ENCODE measurements around the gene EGFLAM. TPM values are rescaled to one million over a fixed set of nuclear protein-coding genes. Genes with fewer than 3 reads are reported as not detected.
"Not testable (repeated sequence)": the region's sequence is repeated elsewhere in the genome, so short reads cannot be mapped to it uniquely, and the experiment has no call there.

The EGFLAM gene
- total RNA-seq, 1 experiment from 2014 or later, result 7.4 TPM

- no peak for DNase-seq (ENCODE audit: low read depth)
These were observed 117.1 kb downstream of the EGFLAM start for GRCh38 chr5:38375423-38375822.

GRCh38 chr5:38376404-38376803 is 118.0 kb downstream of the EGFLAM start:
- DNase-seq (ENCODE audit: low read depth), result no peak

GRCh38 chr5:38378579-38378978 is 120.2 kb downstream of the EGFLAM start:
- no peak for DNase-seq (ENCODE audit: low read depth)

GRCh38 chr5:38379350-38379937 is 121.1 kb downstream of the EGFLAM start:
- DNase-seq (ENCODE audit: low read depth), result no peak

- DNase-seq (ENCODE audit: low read depth), result no peak
These were observed 122.2 kb downstream of the EGFLAM start for GRCh38 chr5:38380537-38380936.

GRCh38 chr5:38381361-38381760 is 123.0 kb downstream of the EGFLAM start:
- no peak for DNase-seq (ENCODE audit: low read depth)

- peak; percentile 74 for DNase-seq (ENCODE audit: low read depth)
These were observed 124.5 kb downstream of the EGFLAM start for GRCh38 chr5:38382898-38383297.

- no peak for DNase-seq (ENCODE audit: low read depth)
These were observed 125.3 kb downstream of the EGFLAM start for GRCh38 chr5:38383701-38384100.

- DNase-seq (ENCODE audit: low read depth), result no peak
These were observed 126.0 kb downstream of the EGFLAM start for GRCh38 chr5:38384396-38384795.

GRCh38 chr5:38387161-38387560 is 128.8 kb downstream of the EGFLAM start:
- DNase-seq (ENCODE audit: low read depth), result no peak

- DNase-seq (ENCODE audit: low read depth), result no peak
These were observed 135.3 kb downstream of the EGFLAM start for GRCh38 chr5:38393636-38394035.

GRCh38 chr5:38396766-38397165 is 138.4 kb downstream of the EGFLAM start:
- no peak for DNase-seq (ENCODE audit: low read depth)

GRCh38 chr5:38400365-38400764 is 142.0 kb downstream of the EGFLAM start:
- DNase-seq (ENCODE audit: low read depth), result no peak

- no peak for DNase-seq (ENCODE audit: low read depth)
These were observed 142.8 kb downstream of the EGFLAM start for GRCh38 chr5:38401145-38401544.

GRCh38 chr5:38403406-38403805 is 145.0 kb downstream of the EGFLAM start:
- peak; percentile 46 for DNase-seq (ENCODE audit: low read depth)

- DNase-seq (ENCODE audit: low read depth), result no peak
These were observed 145.7 kb downstream of the EGFLAM start for GRCh38 chr5:38403877-38404635.

GRCh38 chr5:38404667-38405276 is 146.4 kb downstream of the EGFLAM start:
- DNase-seq (ENCODE audit: low read depth), result no peak

GRCh38 chr5:38408446-38409198 is 150.3 kb downstream of the EGFLAM start:
- DNase-seq (ENCODE audit: low read depth), result no peak

- DNase-seq (ENCODE audit: low read depth), result no peak
These were observed 152.1 kb downstream of the EGFLAM start for GRCh38 chr5:38410304-38410990.

- no peak for DNase-seq (ENCODE audit: low read depth)
These were observed 155.3 kb downstream of the EGFLAM start for GRCh38 chr5:38413696-38414095.

- DNase-seq (ENCODE audit: low read depth), result no peak
These were observed 156.0 kb downstream of the EGFLAM start for GRCh38 chr5:38414348-38414747.

- DNase-seq (ENCODE audit: low read depth), result not testable (repeated sequence)
These were observed 157.4 kb downstream of the EGFLAM start for GRCh38 chr5:38415772-38416171.

All from Daoy (cell line).